H1 (cell line): ENCODE measurements around the gene KDM2A. TPM values are rescaled to one million over a fixed set of nuclear protein-coding genes. Genes with fewer than 3 reads are reported as not detected.

Experiments used
- CREB1 ChIP-seq: IDR thresholded peaks from 2 replicates; pipeline ENCODE4 v1.6.1; 2012; ENCODE audit warnings: inconsistent platforms
- CTBP2 ChIP-seq: IDR thresholded peaks from 2 replicates; pipeline ENCODE4 v1.7.0; 2011; ENCODE audit warnings: borderline replicate concordance, mild to moderate bottlenecking, moderate library complexity, mixed read lengths, low read length; ENCODE audit not compliant: insufficient read depth, insufficient read length
- KDM5A ChIP-seq: fragments of 200-600 bp; IDR thresholded peaks from 2 replicates; pipeline ENCODE4 v1.7.1; 2012; ENCODE audit warnings: mild to moderate bottlenecking, low read length, inconsistent platforms, mixed read lengths
- RNF2 ChIP-seq: fragments of 200-900, 300-1000 bp; sonication (generic); IDR thresholded peaks from 2 replicates; pipeline ENCODE4 v1.7.1; 2016; ENCODE audit warnings: borderline replicate concordance, low read depth, mild to moderate bottlenecking, antibody characterized with exemption, low read length; ENCODE audit not compliant: poor library complexity, severe bottlenecking; ENCODE audit errors: missing control alignments
- RXRA ChIP-seq: IDR thresholded peaks from 2 replicates; pipeline ENCODE4 v1.6.1; 2011; ENCODE audit warnings: low read depth, mild to moderate bottlenecking, low read length, moderate library complexity; ENCODE audit not compliant: insufficient read depth
- SAP30 ChIP-seq: fragments of 300-600 bp; sonication (generic); IDR thresholded peaks from 2 replicates; pipeline ENCODE4 v1.7.1; 2012; ENCODE audit warnings: low read length, moderate library complexity, mild to moderate bottlenecking, inconsistent platforms; ENCODE audit not compliant: insufficient read depth, insufficient replicate concordance
- SUZ12 ChIP-seq: fragments of 200-600 bp; sonication (generic); IDR thresholded peaks from 2 replicates; pipeline ENCODE4 v1.6.1; 2012; ENCODE audit warnings: mild to moderate bottlenecking, inconsistent platforms, low read length, moderate library complexity, mixed read lengths
- polyA plus RNA-seq, 7 experiments: library from polyadenylated mRNA; depleted of rRNA in 3 of 7; stranded (reverse) in 5 of 7; unstranded in 2 of 7; fragments of >200 nt in 5 of 7; fragments of 200-250 nt in 2 of 7; gene quantifications; 1 replicate in 5 of 7; 2 replicates in 1 of 7; 4 replicates in 1 of 7; pipeline versions ENCODE4 v1.2.1 to v1.2.3, GENCODE V29; 2011 to 2013; ENCODE audit warnings: missing spikeins in 2 of 7, mixed read lengths in 2 of 7
- total RNA-seq: library from RNA; stranded (reverse); fragmentation: NEBNext Ultra II Directional; extraction: Animal tissue kit (Norgen Biotek cat#: 25700); gene quantifications from 2 replicates; pipeline ENCODE4 v1.2.1, GENCODE V29; 2021
- TF ChIP-seq, protein P1 (sequence below): fragments of 300-600 bp; sonication (generic); IDR thresholded peaks from 2 replicates; pipeline ENCODE4 v1.7.1; 2012; ENCODE audit warnings: low read length, moderate library complexity, mild to moderate bottlenecking, inconsistent platforms; ENCODE audit not compliant: insufficient replicate concordance
- TF ChIP-seq, protein P2 (sequence below): IDR thresholded peaks from 2 replicates; pipeline ENCODE4 v1.6.1; 2012; ENCODE audit warnings: inconsistent platforms

The KDM2A gene
- total and polyA plus RNA-seq, 2 of the 8 experiments (the other 6 are each of a cell fraction or from before 2014, with no cell fraction given): 55.4 to 66.2 TPM

DNA sequence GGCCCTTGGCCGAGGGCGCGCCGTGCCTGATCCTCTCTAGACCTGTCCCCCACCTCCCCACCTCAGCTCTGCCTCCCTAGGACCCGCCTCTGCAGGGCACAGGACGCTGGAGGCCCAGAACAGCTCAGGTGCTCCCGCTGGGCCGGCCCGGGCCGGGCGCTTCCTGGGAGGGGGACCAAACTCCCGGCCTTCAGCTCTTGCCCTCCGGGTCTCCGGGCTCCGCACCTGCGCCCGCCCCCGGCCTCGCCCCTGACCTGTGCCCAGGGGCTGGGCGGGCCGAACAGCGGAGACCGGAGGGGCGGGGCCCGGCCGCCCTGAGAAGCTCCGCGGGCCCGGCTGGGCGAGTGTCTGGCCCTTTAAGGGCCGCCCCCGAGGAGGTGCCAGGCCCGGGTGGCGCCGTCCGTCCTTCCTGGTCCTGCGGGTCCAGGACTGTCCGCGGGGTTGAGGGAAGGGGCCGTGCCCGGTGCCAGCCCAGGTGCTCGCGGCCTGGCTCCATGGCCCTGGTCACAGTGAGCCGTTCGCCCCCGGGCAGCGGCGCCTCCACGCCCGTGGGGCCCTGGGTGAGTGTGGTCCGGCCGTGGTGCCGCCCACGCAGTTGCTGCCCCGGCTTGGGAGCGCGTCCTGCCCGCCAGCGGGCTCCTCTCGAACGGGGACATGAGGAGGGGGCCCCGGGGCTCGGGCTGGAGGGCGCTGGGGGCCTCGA lies 184.2 kb downstream of the KDM2A start, which contains the start of gene SSH3 (continued):
- TF ChIP-seq, protein P1, sequence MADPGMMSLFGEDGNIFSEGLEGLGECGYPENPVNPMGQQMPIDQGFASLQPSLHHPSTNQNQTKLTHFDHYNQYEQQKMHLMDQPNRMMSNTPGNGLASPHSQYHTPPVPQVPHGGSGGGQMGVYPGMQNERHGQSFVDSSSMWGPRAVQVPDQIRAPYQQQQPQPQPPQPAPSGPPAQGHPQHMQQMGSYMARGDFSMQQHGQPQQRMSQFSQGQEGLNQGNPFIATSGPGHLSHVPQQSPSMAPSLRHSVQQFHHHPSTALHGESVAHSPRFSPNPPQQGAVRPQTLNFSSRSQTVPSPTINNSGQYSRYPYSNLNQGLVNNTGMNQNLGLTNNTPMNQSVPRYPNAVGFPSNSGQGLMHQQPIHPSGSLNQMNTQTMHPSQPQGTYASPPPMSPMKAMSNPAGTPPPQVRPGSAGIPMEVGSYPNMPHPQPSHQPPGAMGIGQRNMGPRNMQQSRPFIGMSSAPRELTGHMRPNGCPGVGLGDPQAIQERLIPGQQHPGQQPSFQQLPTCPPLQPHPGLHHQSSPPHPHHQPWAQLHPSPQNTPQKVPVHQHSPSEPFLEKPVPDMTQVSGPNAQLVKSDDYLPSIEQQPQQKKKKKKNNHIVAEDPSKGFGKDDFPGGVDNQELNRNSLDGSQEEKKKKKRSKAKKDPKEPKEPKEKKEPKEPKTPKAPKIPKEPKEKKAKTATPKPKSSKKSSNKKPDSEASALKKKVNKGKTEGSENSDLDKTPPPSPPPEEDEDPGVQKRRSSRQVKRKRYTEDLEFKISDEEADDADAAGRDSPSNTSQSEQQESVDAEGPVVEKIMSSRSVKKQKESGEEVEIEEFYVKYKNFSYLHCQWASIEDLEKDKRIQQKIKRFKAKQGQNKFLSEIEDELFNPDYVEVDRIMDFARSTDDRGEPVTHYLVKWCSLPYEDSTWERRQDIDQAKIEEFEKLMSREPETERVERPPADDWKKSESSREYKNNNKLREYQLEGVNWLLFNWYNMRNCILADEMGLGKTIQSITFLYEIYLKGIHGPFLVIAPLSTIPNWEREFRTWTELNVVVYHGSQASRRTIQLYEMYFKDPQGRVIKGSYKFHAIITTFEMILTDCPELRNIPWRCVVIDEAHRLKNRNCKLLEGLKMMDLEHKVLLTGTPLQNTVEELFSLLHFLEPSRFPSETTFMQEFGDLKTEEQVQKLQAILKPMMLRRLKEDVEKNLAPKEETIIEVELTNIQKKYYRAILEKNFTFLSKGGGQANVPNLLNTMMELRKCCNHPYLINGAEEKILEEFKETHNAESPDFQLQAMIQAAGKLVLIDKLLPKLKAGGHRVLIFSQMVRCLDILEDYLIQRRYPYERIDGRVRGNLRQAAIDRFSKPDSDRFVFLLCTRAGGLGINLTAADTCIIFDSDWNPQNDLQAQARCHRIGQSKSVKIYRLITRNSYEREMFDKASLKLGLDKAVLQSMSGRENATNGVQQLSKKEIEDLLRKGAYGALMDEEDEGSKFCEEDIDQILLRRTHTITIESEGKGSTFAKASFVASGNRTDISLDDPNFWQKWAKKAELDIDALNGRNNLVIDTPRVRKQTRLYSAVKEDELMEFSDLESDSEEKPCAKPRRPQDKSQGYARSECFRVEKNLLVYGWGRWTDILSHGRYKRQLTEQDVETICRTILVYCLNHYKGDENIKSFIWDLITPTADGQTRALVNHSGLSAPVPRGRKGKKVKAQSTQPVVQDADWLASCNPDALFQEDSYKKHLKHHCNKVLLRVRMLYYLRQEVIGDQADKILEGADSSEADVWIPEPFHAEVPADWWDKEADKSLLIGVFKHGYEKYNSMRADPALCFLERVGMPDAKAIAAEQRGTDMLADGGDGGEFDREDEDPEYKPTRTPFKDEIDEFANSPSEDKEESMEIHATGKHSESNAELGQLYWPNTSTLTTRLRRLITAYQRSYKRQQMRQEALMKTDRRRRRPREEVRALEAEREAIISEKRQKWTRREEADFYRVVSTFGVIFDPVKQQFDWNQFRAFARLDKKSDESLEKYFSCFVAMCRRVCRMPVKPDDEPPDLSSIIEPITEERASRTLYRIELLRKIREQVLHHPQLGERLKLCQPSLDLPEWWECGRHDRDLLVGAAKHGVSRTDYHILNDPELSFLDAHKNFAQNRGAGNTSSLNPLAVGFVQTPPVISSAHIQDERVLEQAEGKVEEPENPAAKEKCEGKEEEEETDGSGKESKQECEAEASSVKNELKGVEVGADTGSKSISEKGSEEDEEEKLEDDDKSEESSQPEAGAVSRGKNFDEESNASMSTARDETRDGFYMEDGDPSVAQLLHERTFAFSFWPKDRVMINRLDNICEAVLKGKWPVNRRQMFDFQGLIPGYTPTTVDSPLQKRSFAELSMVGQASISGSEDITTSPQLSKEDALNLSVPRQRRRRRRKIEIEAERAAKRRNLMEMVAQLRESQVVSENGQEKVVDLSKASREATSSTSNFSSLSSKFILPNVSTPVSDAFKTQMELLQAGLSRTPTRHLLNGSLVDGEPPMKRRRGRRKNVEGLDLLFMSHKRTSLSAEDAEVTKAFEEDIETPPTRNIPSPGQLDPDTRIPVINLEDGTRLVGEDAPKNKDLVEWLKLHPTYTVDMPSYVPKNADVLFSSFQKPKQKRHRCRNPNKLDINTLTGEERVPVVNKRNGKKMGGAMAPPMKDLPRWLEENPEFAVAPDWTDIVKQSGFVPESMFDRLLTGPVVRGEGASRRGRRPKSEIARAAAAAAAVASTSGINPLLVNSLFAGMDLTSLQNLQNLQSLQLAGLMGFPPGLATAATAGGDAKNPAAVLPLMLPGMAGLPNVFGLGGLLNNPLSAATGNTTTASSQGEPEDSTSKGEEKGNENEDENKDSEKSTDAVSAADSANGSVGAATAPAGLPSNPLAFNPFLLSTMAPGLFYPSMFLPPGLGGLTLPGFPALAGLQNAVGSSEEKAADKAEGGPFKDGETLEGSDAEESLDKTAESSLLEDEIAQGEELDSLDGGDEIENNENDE: no peak
- TF ChIP-seq, protein P2, sequence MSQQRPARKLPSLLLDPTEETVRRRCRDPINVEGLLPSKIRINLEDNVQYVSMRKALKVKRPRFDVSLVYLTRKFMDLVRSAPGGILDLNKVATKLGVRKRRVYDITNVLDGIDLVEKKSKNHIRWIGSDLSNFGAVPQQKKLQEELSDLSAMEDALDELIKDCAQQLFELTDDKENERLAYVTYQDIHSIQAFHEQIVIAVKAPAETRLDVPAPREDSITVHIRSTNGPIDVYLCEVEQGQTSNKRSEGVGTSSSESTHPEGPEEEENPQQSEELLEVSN: no peak
- no peak for TF ChIP-seq SAP30
- TF ChIP-seq RXRA: no peak
- no peak for TF ChIP-seq CREB1
- peak; percentile 60 for TF ChIP-seq CTBP2
- no peak for TF ChIP-seq KDM5A
- TF ChIP-seq SUZ12: 0 out of 2 replicates have a peak, but pooled peaks have one; percentile 25
- no peak for TF ChIP-seq RNF2
